Type B pancreatic cell (in vitro differentiated cells): ENCODE results near the gene GABRR1. TPM values are rescaled to one million over a fixed set of nuclear protein-coding genes. Genes with fewer than 3 reads are reported as not detected.

Experiments used
- DNase-seq: peaks from one replicate; pipeline ENCODE4 v3.0.0; 2021; ENCODE audit warnings: mixed read lengths; ENCODE audit not compliant: unreplicated experiment; ENCODE audit errors: extremely low spot score
- H3K27ac Mint-ChIP-seq: 2 replicates; pipeline ENCODE4 v1.8.0; 2021; ENCODE audit warnings: mild to moderate bottlenecking, mixed read lengths
- H3K27me3 Mint-ChIP-seq: 2 replicates; pipeline ENCODE4 v1.8.0; 2021; ENCODE audit warnings: mixed read lengths
- H3K36me3 Mint-ChIP-seq: 2 replicates; pipeline ENCODE4 v1.8.0; 2021; ENCODE audit warnings: mixed read lengths
- H3K4me1 Mint-ChIP-seq: one replicate; pipeline ENCODE4 v1.8.0; 2021; ENCODE audit warnings: mixed read lengths; ENCODE audit not compliant: unreplicated experiment
- H3K4me3 Mint-ChIP-seq: 2 replicates; pipeline ENCODE4 v1.8.0; 2021; ENCODE audit warnings: mild to moderate bottlenecking, mixed read lengths
- H3K9me3 Mint-ChIP-seq: 2 replicates; pipeline ENCODE4 v1.8.0; 2021; ENCODE audit warnings: mixed read lengths
- CTCF ChIP-seq: fragments of 200-600 bp; sonication (generic); conservative IDR thresholded peaks from 2 replicates; pipeline ENCODE4 v1.5.0; 2021; ENCODE audit warnings: antibody characterized with exemption, mild to moderate bottlenecking
- total RNA-seq: library from RNA; stranded (reverse); gene quantifications from 2 replicates; pipeline ENCODE4 v1.2.1, GENCODE V29; 2021; ENCODE audit warnings: low replicate concordance

Gene GABRR1
- total RNA-seq, 1 donor from 2014 or later = not detected

GRCh38 chr6:89194559-89194958, 22.6 kb downstream of the GABRR1 start:
- DNase-seq = no peak
- Mint-ChIP-seq H3K27ac (no peak overlapping the region), H3K4me3 (no peak overlapping the region), H3K4me1 (peaks cover 3% of the 10 kb centered on the region), H3K9me3 (peaks cover 8% of the 10 kb centered on the region), H3K36me3 (no peaks in the 10 kb centered on the region), H3K27me3 (peaks cover 17% of the 10 kb centered on the region)
- no peak for TF ChIP-seq CTCF

- no peak for DNase-seq
Measured at GRCh38 chr6:89190741-89191140, 26.4 kb downstream of the GABRR1 start.

GRCh38 chr6:89187504-89187903, 29.7 kb downstream of the GABRR1 start:
- no peak for TF ChIP-seq CTCF
- no peaks in the 10 kb centered on the region for H3K36me3 Mint-ChIP-seq

More at GRCh38 chr6:89190741-89191140, 26.4 kb downstream of the GABRR1 start:
- Mint-ChIP-seq H3K9me3 (peaks cover 8% of the 10 kb centered on the region), H3K4me3 (no peak overlapping the region), H3K36me3 (no peaks in the 10 kb centered on the region), H3K27ac (no peak overlapping the region), H3K4me1 (peaks cover 3% of the 10 kb centered on the region), H3K27me3 (peaks cover 21% of the 10 kb centered on the region)
- TF ChIP-seq CTCF = no peak

GRCh38 chr6:89186762-89187161, 30.4 kb downstream of the GABRR1 start:
- no peak overlapping the region for H3K27ac Mint-ChIP-seq
- H3K36me3 Mint-ChIP-seq = no peaks in the 10 kb centered on the region
- peaks cover 8% of the 10 kb centered on the region for H3K4me1 Mint-ChIP-seq
- peaks cover 25% of the 10 kb centered on the region for H3K27me3 Mint-ChIP-seq
- DNase-seq = no peak
- H3K9me3 Mint-ChIP-seq = no peaks in the 10 kb centered on the region
- H3K4me3 Mint-ChIP-seq = no peak overlapping the region
- TF ChIP-seq CTCF = no peak

More at GRCh38 chr6:89187504-89187903, 29.7 kb downstream of the GABRR1 start:
- Mint-ChIP-seq H3K4me3 (no peak overlapping the region), H3K9me3 (no peaks in the 10 kb centered on the region), H3K27ac (no peak overlapping the region), H3K27me3 (peaks cover 24% of the 10 kb centered on the region), H3K4me1 (peaks cover 8% of the 10 kb centered on the region)
- no peak for DNase-seq

- Mint-ChIP-seq H3K9me3 (no peaks in the 10 kb centered on the region), H3K4me1 (peaks cover 5% of the 10 kb centered on the region), H3K36me3 (no peaks in the 10 kb centered on the region), H3K27me3 (peaks cover 27% of the 10 kb centered on the region), H3K4me3 (no peak overlapping the region), H3K27ac (no peak overlapping the region)
- no peak for DNase-seq
- TF ChIP-seq CTCF = no peak
Measured at GRCh38 chr6:89184344-89184743, 32.8 kb downstream of the GABRR1 start.

GRCh38 chr6:89183294-89183693, 33.9 kb downstream of the GABRR1 start:
- H3K4me1 Mint-ChIP-seq = peaks cover 5% of the 10 kb centered on the region
- TF ChIP-seq CTCF = no peak
- no peak for DNase-seq
- H3K9me3 Mint-ChIP-seq = no peaks in the 10 kb centered on the region
- no peaks in the 10 kb centered on the region for H3K36me3 Mint-ChIP-seq
- no peak overlapping the region for H3K4me3 Mint-ChIP-seq
- H3K27ac Mint-ChIP-seq = no peak overlapping the region
- H3K27me3 Mint-ChIP-seq = peaks cover 27% of the 10 kb centered on the region
